Activated T-cell treated with anti-CD3 and anti-CD28 coated beads for 1 hour (primary cell): Measurements from ENCODE around the gene CMC1.
"Not testable (repeated sequence)": the region's sequence is repeated elsewhere in the genome, so short reads cannot be mapped to it uniquely, and the experiment has no call there.

ENCODE experiments used
- DNase-seq: peaks from one replicate; pipeline ENCODE4 v3.0.0-alpha.2; 2020; ENCODE audit warnings: low read depth

Gene CMC1, protein sequence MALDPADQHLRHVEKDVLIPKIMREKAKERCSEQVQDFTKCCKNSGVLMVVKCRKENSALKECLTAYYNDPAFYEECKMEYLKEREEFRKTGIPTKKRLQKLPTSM

DNA sequence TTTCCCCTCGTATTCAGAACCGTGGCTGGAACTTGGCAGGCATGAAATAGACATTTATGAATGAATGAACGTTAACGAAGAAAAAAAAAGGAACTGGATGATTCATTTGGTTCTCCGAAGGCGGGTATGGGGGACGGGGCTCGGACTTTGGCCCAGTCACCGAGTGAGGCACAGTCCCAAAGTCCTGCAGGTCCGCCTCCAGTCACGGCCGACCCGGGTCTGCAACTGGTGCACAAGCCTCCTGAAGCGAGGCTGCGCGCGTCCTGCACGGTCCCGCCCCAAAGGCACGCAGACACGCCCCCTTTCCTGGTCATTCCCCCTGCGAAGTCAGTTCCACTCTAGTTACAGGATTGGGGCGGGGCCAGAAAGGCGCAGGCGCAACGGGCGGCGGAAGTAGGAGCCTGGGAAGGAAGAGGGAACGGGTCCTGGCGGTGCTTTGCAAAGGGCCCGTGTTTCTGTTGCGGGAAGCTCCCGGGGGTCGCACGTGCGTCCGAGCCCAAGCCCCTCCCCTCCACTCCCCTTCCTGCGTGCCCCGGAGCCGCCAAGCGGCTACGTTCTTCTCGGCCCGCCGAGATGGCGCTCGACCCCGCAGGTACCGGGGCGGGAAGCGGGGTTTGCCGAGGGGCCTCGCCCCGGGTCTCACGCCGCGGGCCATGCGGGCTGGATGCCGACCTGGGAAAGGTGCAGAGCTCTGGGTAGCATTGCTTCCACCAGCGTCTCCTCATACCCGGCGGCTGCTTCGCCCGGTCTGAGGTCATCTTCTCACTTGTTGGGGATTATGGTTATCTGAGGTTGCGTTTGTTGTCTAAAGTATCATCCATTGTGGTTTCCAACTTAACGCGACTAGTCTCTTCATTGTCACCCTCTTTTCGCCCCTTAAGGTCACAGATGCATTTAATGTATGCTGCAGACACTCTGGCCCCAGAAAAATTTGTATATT, at the start of gene CMC1:
Gene CMC1 (plus strand): TSS at position 399 of the 940 bp plus-strand sequence. CDS start 175 bp downstream, at position 574.
- peak; percentile 85 for DNase-seq

DNA sequence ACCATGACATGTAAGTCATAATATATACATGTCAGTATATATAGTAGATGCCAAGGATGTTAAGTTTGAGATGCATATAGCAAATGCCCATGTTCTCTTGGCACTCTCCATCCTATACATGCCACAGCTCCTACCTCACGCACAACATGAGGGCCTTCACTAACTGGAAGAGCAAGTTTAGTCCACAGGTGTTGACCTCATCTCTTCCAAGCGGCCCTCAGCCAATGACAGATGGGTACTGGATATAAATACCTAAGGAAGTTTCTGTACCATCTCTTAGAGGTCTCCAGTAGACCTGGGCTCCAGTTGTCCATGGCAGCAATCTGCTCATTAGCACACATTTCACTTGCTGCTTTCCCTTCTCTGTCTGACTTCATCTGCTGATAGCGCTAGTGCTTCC, 43.3 kb upstream of the CMC1 start:
- no peak for DNase-seq

DNA sequence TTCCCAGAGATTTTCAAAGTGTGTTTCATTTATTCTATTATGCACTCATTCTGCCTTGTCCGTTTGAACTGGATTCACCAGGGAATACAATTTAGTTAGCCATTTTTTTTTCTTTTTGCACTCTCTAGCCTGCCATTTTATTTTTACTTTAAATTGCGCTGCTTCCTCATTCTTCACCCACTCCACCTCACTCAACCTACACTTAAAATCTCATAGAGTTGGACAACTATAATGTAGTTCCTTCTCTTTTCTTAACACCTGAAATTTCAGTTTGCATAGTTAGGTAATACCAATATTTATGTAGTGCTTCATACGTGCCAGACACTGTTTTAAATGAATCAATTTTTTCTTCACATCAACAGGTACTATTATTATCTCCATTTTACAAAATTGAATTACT, 42.4 kb upstream of the CMC1 start:
- DNase-seq, result no peak

DNA sequence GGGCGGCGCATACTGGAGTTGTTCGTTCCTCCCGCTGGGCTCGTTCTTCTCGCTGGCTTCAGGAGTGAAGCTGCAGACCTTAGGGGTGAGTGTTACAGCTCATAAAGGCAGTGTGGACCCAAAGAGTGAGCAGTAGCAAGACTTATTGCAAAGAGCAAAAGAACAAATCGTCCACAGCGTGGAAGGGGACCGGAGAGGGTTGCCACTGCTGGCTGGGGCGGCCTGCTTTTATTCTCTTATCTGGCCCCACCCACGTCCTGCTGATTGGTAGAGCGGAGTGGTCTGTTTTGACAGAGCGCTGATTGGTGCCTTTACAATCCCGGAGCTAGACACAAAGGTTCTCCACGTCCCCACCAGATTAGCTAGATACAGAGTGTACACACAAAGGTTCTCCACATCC, 41.8 kb upstream of the CMC1 start:
- not testable (repeated sequence) for DNase-seq

DNA sequence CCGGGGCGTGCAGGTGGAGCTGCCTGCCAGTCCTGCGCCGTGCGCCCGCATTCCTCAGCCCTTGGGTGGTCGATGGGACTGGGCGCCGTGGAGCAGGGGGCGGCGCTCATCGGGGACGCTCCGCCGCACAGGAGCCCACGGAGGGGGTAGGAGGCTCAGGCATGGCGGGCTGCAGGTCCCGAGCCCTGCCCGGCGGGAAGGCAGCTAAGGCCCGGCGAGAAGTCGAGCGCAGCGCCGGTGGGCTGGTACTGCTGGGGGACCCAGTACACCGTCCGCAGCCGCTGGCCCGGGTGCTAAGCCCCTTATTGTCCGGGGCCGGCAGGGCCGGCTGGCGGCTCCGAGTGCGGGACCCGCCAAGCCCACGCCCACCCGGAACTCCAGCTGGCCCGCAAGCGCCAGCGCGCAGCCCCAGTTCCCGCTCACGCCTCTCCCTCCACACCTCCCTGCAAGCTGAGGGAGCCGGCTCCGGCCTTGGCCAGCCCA, 41.0 kb upstream of the CMC1 start:
- DNase-seq, result not testable (repeated sequence)

DNA sequence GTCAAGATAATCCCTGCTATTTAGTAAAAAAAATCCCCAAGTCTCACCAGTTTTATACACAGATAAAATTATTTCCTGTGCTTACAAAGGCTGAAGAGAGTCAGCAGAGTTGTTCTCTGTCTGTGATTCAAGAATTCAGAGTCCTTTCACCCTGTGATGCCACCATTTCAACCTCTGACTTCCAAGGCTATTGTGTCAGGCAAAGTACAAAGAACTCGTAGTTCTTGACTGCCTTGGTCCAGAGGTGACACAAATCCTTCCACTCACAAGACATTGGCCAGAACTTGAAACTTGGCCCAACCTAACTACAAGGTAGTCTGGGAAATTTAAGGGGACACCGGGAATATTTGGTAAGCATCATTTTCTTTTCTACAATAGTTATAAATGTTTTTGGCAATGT, 34.9 kb upstream of the CMC1 start:
- no peak for DNase-seq

DNA sequence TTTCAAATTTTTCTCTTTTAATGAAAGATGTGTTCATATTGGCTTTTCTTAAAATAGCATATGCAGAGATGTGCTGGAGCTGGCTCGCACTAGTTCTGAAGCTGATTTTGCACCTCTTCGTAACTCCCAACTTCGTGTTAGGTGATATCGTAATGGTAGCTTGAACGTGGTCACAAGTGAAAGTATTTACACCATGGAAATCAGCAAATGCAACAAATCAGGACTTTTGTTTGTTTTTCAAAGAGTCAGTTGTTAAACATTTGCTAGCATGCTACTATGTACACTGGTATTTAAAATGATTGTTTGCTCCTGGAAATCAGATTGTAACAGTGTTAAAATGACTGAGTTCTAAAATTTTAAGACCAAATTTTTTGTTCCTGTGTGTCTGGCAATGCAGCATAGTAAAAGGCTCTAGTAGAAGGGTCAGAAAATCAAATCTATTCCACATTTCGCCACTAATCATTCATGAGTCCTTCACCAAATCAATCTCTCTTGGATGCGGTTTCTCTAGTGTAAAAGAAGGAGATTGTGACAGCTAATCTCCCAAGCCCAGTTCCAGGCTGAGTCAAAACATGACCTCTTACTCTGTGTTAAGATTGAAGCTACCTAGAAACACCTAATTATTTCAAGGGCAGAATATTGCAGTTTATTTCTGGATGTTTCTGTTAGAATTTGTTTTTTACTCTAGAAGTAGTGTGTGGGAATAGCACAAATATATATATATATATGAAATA, 34.3 kb upstream of the CMC1 start:
- no peak for DNase-seq

DNA sequence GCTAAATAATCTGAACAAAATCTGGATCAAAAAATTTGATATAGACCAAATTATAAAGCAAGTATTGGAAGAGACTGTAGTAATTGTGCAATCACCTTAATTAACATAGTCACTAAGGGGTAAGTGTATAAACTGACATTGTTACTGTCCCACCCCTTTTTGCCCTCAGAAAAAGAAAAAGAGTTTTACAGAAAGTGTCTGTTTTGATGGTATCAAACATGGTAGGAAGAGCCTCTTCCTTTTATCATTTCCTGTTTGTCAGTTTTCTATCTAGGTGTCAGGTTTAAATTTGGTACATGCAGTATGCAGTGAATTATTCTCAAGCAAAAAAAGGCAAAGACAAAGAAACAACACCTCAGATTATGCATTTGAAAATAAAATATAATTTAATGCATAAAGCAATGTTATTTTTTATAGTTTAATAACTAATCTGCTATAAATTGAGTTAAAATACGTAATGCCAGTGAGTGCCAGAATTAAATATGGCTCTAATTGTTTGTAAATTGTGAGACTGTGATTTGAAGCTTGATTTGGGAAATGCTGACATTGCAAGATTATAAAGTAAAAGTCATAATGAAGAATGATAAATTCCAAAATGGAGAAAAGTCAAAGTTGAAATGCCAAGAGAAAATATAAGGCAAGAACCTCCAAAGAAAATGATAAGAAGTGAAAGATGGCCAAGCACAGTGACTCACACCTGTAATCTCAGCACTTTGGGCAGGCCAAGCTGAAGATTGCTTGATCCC, 30.3 kb upstream of the CMC1 start:
- no peak for DNase-seq

DNA sequence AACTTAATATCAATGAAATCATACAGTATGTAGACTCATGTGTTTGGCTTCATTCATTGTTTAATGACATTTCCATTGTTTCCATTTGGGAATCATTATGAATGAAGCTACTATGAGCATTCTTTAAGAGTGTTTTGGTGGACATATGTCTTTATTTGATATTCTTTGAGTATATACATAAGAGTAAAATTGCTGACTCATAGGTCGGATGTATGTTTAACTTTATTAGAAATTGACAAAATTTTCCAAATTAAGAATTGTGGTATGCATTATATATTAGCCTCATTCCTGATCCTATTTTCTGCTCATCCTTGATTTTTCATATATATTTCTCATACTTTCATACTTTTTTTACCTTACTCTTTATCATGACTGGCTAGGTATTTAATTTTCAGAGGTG, 28.7 kb upstream of the CMC1 start:
- no peak for DNase-seq

DNA sequence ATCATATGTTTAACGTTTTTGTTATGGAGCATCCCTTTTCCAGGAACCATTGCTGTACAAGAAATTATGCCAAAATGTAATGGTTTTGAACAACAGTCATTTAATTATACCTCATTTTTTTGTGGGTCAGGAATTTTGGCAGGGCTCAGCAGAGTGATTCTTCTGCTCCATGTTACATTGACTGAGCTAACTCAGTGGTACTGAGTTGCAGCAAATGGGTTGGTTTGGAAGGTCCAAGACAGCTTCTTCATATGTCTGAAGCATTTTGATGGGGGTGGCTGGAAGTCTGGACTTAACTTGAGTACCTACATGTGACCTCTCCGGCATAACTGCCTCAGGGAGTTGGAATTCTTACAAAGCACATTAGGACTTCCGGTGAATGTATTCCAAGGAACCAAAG, 26.0 kb upstream of the CMC1 start:
- DNase-seq, result no peak

DNA sequence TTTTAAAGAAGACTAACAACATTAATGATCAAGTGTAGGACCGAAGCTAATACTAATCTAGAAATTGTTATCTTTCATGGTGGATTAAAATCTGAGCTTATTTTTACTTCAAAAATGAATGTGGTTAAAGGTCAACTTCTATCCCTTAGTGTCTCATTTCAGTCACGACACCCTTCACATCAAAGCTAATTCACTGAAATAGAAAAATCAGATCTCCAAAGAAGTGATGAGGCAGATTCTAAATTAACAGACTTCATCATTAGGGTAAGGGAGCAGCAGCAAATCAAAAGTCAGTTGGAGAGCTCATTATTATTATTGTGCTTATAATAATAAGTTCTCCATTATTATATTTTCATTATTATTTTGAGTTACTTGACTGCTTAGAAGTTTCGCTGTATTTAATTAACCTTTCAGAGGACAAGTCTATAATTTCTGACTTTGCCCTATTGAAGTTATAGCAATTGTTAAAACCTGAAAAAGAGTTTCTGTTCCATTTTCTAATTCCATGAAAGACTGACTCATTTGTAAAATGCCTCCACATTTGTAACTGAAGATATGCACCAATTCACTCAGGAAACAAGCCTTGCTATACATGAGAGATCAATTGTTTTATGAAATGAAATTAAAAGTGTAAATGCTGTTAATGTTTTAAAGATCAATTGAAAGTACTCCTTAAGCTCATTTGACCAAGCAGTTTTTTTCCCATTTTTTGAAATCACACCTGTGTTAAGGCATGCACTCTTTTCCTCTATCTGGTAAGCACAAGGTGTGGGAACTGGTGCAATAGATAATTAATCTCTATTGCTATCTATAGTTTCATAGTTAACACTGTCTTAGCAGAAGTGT, 23.1 kb upstream of the CMC1 start:
- DNase-seq, result no peak

DNA sequence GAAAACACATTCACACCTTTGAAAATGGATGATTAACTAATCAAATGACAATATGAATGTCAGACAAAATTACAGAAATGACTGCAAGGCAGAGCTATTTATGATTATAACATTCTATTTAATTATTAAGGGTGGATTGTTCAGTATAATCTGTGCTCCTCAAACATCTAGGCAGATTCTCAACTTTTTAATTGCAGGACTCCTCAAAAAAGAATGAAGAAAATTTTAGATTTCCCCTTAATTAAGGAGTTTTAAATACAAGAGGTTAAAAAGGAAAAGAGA, 22.6 kb upstream of the CMC1 start:
- no peak for DNase-seq

DNA sequence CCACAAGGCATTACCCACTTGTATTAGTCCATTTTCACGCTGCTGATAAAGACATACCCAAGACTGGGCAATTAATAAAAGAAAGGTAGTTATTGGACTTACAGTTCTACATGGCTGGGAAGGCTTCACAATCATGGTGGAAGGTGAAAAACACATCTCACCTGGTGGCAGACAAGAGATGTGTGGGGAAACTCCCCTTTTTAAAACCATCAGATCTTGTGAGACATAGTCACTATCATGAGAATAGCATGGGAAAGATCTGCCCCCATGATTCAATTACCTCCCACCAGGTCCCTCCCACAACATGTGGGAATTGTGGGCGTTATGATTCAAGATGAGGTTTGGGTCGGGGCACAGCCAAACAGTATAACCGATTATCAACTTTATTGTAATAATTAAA, 17.0 kb upstream of the CMC1 start:
- DNase-seq, result no peak

DNA sequence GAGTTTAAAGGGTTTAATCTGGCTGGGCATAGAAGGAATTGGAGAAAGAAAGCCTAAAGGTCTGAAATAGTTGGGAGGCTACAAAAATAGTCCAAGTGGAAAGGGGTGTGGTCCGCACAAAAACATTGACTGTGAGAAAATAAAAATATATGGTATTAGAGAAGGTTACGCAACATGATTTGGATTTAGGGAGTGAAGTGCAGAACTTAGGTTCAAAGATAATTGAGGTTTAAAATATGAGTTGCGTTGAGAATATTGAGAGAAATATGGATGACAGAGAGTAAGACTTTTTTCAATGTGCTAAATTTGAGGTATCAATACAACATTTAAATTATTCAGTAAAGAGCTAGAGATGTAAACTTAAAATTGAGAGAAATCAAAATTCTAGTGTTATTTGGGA, 15.4 kb upstream of the CMC1 start:
- no peak for DNase-seq

DNA sequence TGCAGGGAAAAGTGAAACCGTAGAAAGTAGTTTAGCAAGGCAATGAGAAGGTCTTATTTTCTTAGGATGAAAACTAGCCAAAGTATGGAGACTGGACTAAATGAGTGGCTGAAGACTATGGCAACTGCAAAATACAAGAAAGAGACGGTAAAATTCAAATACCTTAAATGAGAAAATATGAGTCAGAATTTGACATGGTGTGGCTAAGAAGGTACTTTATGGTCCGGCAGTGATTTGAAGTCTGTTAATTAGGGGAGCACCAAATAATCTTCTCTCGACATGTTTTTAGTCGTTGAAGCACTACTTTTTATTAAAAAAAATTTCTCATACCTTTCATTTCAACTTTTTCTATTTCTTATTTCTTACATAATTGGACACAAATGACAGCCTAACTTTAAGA, 12.8 kb upstream of the CMC1 start:
- no peak for DNase-seq

DNA sequence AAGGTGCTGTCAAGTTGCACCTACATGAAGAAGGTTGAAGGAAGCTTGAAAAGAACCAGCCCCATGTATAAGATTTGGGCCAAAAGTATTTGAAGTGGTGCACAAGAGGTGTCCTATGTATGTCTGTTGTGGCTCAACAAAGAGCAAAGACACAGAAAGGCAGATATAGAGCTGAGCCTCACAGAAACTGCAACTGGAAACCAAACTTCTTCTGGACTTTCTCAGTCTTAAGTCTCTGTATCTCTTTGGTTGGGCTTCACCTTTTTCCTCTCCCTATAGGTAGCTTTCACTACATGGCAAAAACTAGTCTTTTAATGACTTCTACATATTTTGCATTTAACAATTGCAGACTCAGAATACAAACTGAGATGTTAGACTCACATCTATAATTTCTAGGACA, 8.8 kb upstream of the CMC1 start:
- DNase-seq, result no peak

DNA sequence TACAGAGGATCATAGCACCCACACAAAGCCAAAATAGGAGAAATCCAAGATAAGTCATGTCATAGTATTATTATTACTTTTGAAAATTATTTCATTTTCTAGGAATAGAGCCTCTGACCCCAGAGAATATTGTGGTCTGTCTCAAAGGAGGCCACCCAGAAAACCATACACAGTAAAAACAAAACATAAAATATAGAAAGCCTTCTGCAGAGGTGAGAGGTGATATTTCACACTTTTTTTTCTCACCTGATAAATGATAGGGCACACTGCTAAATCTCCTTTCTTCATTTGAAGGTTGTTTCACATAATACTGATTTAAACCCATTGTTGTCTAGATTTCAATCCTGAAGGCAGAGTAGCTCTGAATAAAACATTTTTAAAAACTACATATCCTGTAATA, 7.0 kb upstream of the CMC1 start:
- no peak for DNase-seq

DNA sequence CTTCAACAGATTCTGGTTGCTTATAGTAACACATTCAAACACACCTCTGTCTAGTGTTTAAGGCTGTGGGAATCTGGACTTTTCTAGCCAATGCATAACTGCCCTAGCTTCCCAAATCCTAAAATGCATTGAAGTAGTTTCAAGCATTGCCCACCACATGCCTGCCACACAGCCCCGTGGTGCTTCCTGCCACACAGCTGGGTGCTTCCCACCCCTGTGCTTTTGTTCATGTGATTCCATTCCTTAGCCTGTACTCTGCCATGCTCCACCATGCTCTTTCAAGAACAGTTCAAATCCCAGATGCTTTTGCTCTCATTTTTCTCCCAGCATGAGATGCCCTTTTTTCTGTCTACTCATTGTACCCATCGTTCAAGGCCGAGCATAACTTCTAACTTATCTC, 2.3 kb upstream of the CMC1 start:
- no peak for DNase-seq

DNA sequence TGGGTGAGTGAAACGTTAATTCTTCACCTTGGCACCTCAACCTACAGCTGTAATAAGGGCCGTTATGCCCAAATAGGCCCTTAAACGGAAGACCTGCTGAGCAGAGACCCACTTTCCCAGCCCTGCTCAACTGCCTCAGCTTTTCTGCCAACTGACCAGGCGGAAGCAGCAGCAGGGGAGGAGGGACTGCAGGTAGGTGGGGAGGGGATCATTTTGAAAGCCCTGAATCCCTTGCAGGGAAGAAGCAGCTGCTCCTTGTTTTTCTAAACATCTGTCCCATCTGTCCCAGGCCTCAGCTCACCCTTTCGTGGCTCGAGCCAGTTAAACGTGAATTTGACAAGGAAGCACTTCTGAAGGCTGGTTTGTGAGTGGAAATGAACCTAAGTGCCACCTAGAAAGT, 978 bp upstream of the CMC1 start:
- no peak for DNase-seq

DNA sequence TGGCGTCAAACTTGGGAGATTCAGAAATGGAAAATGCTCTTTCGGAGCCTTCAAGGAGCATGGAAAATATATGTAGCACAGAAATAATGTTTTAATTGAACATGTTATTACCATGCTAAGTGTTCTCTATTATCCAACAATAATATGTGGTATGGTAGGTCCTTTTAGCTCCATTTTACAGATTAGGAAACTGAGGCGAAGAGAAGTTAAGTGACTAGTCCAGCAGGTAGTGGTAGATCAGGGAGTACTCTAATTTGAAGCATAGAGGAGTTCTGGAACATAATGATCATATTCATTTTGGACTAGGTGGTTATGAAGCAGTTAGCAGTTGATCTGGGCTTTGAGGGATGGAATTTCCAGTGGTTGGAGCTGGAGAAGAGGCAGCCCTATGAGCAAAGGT, 1.1 kb downstream of the CMC1 start:
- no peak for DNase-seq

DNA sequence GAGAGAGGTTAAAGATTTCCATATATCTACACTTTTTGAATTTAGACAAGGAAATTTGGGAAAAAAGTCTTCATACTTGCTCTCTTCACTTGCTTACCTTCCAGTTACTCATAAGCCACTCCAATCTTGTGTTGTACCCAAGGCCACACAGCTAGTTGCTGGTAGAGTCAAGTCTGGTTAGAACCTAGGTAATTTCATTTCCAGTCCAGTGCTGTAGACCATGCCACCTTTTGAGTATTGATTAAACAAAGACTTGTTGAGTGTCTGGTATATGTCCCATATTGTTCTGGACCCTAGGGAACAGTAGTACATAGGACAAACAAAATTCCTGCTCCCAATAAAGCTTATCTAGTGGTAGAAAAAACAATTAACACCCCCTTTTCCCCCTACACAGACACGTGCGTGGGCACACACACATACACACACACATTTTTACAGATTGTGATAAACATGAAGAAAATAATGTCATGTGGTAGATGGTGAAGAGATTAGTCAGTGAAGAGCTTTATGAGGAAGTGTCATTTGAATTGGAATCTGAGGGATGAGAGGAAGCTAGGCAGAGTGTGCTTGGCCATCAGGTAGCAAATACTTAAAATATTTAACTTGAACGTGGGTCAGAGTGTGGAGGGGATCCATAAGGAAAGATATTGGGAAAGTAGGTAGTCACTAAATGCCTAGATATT, 2.1 kb downstream of the CMC1 start:
- DNase-seq, result no peak
